Right hindlimb (tissue), 1 donor: ENCODE measurements around the gene ARMC8.

Experiments used
- DNase-seq: peaks from one replicate; pipeline ENCODE4 v3.0.0-alpha.2; 2018

The ARMC8 gene

DNA sequence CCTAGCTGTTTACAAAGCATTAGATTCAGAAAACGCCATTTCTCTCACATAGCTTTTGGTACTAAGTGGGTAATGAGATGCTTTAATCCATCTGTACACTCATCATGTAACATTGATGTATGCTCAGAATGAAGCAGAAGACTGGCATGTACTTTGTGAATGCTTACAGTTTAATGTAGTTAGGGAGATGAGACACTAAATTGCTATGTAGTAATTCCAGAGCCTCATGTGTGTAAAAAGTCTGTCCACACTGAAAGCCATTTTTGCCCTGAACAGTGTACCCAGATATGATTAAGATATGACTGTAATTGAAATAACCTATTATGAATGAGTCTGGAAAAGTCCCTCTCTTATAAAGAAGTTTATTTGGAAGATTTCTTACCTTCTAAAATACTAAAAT, 66.5 kb downstream of the ARMC8 start:
- DNase-seq, result no peak

DNA sequence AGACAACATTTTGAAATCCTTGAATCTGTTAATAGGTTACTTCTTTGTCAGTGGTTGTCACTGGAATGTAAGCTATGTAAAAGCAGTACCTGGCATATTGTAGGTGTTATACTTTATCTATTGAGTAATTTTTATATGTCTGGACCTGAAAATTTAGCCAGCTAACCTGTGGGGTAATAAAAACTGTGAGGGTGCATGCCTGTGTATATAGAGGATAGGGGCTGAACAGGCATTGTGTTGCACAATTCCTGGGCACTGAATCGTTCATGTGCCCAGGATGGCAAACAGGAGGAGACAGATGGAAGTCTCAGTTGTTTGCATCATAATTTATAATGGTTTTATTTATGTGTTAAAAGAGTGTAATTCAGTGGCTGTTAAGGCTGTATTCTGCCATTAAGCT, 67.1 kb downstream of the ARMC8 start:
- no peak for DNase-seq

DNA sequence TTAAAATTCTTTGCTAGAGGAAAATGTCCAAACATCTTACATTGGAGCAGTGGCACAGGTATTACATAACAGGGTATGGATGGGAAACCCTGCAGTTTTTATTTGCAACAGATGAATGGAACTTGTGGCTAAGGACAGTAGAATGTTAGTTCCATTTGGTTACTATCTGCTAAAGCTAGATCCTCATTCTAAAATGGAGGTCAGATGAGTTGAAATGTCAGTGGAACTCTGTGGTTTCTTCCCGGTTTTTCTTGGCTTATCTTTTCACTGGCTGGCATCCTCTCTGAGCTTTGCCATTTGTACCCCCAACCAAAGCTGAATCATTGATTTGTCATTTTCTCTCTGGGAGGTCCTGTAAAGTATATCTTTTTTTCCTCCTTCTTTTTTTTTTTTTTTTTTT, 68.9 kb downstream of the ARMC8 start:
- DNase-seq, result no peak

DNA sequence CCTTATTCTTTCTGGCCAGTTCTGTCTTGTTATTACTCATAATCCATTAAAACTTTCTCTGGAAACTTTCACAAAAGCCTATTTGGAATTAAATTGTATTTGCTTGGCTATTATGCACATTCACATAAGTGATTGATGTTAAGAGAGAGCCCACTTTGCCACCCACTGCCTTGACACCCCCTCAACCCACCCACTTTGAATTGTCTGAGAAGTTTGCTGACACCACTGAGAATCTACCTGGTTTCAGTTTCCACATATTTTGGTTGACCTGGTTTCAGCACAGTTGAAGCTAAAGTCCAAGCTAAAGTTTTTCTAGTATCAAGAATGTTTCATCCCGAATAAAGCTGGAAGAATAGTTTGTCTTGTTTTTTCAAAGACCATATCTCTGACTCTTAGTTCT, 70.9 kb downstream of the ARMC8 start:
- no peak for DNase-seq

DNA sequence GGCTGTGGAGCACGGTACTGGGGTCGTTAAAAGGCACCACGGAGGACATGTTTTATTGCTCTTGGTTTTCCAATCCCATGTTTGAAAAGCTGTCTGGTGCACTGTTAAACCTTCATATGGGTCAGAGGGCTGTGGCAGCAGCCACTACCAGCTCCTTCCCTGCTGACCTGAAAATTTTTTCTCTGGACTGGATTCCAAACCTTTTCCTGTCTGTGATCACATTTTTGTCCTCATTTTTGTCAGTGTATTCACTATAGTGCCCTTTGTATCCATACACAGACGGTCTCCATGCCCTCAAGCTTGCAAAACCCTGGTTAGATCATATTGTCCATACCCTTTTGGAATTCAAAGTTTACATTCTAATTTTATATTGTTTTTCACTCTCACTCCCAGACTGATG, 72.0 kb downstream of the ARMC8 start:
- DNase-seq, result no peak

DNA sequence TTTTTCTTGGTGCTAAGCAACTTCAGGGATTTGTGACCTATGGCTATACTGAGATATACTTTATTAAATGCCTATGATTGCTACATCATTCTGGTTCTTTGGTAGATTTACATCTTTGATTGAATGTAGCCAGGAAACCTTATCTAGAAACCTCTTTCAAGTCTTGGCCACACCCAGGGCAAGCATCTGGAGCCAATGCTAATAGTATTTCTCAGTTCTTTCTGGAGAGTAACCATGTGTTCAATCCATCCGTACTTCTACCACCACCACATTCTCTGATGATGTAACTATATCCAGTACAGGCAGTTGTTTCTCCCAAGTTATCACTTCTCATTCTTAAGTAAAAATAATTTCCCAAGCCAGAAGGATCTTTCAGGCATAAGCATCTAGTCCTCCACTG, 73.5 kb downstream of the ARMC8 start:
- no peak for DNase-seq

DNA sequence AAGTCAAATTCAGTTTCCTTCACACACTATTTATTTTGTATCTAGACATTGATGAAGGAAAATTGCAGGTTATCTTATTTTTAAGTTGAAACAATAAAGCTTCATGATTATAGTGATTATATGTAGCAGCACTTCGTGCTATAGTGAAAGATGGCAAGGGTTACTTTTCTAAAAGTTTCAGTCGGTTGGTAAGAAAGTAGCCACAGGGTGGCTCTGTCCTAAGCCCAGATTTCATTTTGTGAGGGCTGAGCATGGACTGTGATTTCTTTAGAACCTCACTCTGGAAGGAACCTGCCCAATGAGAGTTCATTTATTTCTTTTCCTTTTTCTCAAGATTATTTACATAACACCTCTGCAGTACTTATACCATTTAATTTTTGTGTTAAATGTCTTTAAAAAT, 76.0 kb downstream of the ARMC8 start:
- DNase-seq, result no peak

DNA sequence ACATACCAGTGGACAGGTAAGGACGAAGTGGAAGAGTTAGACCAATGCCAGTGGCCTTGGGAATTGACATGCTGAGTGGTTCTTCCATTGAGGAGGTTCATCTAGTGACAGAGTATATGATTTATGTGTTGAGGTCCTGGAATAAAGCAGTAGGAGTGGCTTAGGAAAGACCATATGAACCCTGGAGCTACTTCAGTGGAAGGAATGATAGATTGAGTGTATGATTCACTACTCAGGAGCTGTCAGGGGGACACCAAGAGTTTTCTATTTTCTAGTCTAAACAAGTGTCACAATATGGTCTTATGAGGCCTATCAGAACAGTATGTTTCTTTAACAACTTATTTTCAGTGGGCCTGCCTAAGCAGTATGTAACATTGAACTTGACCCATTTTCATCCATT, 78.6 kb downstream of the ARMC8 start:
- no peak for DNase-seq

DNA sequence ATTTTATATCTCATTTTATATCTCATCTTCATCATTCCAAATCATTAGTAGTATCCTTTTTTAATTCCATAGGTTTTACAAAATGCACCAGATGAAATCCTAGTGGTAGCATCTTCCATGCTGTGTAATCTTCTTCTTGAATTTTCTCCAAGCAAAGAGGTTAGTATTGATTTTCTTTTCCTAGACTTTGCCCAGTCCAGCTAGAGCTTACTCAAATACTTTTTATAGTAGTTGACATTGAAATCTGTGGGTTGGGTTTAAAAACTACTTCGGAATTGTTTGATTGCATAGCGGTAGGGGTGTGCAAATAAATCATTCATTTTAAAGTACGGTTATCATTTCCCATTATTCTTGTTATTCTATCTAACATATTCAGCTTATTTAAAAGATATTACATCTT, 80.0 kb downstream of the ARMC8 start:
- no peak for DNase-seq

DNA sequence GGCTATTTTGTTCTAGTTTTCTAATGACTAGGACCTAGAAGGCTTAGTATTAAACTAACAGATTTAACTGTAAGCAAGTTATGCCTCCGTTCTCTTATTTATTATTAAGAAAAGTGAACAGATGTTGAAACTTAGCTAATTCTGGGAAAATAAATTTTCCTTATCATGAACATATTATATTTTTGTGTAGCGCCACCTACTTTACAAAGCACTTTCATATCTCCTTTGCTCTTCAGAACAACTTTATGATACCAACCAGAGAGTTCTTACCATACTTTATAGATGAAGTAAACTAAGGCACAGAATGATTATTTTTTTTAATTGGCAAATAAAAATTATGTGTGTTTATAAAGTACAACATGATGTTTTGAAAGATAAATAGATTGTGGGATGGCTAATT, 83.1 kb downstream of the ARMC8 start:
- no peak for DNase-seq

DNA sequence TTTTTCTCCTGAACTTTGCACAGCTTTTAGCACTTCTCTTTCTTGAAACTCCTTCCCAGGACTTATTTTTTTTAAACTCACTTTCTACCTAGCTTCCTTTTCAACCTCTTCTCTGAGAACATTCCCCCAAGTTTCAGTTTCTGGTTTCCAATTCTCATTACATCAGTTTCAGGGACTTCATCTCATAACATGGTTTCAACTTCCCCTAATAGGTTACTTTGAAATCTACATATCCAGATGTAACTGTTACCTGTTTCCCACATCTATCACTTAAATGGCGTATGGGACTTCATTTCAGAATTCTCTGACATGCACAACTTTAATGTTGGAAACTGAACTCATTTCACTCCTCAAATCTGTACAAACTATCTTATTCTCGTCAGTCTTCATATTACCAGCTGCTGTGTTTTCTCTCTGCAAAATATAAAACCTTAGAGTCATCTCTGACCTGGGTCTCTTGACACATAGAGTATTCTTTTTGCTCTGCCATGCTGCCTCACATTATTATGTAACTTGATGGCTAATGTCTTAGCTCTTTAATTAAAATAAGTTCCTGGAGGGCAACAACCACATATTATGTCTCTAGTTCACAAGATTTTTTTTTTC, 84.2 kb downstream of the ARMC8 start:
- no peak for DNase-seq

DNA sequence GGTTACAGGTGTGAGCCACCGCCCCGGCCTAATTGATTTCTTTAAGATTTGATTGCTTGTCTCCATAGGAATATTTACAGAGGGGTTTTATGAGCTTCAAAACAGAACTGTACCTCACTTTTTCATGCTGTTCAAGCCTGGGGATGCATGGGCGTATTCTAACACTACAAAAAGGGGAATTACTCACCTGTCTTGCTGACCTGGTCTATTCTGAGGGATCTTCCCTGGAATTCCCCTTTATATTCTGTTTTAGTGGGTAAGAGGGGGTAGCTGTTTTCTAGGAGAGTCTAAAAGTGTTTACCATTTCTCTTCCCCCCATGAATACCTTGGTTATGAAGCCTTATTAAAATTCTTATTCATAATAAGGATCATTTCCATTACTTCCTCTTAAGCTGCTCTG, 94.5 kb downstream of the ARMC8 start:
- no peak for DNase-seq

DNA sequence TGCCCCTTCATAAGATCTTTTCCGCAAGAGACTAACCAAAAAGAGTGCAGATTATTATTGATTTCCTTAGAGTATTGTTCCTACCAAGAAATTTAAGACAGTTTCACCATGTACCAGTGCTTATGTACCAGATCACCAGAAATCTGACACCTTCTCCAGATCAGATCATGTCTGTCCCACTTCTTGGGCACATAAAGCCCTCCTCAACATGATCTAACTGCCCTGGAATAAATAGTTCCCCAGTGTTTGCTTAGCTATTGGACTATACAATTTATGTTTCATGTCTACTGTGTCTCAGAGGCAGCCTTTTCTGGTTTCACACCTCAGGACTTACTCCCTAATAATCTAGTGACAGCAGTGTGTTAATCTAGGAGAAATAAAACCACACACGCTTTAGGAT, 95.7 kb downstream of the ARMC8 start:
- DNase-seq, result no peak

DNA sequence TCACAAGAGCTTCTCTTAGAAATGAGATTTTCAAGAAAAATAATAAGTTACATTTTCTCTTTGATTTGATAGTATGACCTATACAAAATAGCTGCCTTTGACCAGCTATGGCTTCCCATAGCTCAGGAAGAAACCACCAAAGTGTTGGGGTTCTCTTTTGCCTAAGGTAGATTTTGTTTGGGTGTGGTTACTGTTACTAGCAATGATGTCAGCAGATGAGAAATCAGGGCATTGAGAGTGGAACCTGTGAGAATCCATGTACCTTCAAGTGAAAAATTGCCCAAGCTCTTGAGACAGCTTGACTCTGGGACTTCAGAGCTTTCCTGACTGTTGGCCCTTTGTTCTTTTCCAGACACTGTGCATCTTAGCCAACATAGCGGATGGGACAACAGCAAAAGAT, 97.0 kb downstream of the ARMC8 start:
- DNase-seq, result no peak

DNA sequence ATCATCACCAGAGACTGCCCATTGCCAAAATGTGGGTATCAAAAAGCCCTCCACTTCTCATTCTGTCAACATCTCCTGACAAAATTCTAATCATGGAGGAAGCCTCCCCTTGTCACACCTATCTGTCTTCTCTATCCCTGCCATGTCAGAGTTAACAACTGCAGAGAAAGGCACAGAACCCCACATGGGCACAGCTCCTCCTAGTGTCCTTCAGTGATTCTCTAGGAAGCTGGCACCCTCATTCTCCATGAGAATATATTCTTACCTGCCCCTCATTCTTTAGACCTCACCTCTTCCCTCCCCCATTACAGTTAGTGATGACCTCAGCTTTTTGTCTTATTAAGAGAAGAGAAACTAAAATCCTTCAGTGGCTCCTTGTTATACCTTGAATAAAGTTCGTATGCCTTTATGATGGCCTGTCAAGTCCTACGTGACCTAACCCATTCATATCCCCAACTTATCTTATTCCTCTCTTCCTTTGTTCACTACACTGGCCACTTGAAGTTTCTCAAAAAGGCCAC, 97.9 kb downstream of the ARMC8 start:
- no peak for DNase-seq

DNA sequence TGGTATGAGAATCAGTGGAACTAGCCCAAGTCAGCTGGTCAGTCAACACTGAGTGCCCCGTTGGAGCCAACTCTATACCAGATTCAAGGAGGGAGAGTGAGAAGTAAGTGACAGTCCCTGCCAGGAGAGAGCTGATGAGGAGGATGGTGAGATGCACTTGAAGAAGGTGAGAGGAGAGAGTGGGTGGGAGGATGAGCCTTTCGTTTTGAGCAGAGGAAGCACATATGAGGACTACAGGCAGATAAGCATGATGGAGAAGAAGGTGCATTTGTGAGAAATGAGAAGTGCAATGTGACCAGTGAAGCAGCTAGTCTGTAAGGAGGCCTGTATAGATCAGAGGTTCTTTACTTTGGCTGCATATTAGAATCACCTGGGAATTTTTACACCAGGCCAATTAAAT, 102.2 kb downstream of the ARMC8 start:
- no peak for DNase-seq

DNA sequence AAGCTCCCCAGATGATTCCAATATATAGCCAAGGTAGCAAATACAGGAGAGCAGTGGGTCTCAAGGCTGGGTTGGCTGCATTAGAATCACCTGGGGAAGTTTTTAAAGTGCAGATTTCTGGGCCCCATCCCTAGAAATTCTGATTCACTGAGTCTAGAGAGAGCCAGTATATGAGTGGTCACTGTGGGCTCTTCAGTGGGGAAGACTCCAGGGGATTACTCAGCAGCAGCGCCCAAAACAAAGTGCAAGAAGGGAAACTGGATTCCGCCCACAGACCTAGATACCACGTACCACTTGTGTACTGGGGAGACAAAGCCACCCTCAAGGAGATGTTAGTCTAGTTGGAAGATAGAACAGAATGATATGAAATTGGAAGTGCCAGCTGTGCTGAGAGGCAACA, 102.6 kb downstream of the ARMC8 start:
- DNase-seq, result no peak

DNA sequence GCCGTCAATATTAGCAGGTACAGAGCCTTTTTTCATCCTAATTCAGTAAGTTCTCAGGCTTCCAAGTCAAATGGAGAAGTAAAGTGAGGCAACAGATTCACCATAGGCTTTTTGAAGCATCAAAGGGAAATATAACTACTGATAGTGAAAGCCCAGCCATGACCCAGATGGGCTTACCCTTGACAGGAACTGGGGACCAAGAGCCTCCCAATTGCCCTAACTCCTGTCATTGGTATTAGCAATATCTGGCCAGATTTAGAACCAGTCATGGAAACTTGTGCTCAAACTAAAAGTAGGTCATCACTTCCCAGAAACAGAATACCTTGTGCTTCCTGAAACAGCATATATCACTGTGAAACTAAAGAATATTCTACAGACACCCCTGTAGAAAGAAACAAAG, 109.5 kb downstream of the ARMC8 start:
- no peak for DNase-seq

DNA sequence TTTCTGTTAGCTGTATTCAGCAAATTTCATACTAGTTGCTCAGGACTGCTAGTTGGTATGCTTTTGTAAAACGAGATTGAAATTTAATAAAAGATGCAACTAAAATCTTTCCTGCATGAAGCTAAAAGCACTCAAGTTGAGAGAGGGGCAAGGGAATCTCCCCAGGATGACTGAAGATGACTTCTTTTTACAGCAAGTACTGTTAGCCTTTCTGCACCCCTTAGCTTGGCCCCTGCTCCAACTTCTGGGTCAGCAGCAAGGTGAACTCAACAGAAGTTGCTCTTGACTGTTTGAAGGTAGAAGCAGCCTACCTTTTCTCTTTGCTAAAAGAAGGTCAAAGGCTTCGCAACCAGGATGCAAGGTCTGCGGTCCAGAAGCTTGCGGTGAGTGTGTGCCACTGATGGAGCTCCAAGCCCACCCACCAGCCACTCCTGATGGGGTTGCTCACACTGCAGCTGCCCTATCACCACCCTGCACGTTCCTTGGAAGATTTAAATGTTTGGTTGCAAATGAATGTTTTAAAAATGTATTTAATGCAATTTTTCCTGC, 110.0 kb downstream of the ARMC8 start:
- no peak for DNase-seq

DNA sequence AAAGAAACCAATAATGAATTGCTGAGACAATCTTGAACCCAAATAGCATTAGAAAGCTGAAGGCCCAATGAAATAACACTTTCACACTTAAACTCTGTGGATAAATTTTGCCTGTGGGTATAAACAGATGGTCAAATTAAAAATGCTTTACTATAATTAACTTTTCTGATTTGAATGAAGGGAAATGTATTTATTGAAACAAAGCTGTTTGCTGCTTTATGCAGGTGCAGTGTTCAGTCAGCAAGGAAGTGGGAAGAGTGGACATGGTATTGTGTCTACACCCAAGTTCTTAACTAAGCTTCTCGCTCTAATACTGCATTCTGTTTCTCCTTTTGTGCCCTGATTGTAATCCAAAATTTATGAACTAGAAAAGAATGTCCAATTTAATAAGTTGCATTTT, 110.8 kb downstream of the ARMC8 start:
- DNase-seq, result no peak

DNA sequence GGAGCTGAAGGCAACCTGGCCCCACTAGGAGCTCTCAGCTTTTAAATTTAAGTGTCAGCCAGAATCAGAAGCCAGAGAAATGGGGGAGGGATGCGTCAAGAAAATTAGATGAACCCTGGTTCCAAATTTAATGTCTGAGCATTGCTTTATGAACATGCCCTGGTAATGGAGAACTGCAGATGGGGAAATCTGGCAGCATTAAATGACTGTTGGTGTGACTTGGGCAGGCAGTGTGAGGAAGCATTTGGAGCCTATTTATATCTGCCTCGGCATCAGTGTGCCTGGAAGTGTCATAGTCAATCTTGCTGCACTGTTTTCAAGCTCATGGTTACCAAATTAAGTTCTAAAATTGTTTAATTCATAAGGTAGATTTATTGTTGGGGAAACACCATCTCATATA, 113.5 kb downstream of the ARMC8 start:
- no peak for DNase-seq

DNA sequence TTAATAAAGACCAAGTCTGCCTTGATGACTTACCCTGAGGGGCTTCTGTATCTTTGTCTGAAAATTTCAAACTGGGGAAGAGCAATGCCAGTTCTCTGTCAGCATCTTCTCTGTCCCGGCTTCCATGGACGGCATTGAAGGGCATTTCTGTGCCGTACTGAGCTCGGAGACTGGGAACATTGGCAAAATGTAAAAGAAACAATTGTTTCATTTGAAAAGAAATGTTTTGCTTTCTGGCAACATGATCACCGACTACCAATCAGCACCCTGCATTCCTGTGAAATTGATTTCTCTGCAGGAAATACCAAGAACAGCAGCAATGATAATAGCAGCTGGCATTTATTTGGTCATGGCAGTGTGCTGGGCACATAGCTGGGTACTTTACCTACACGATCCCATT, 116.4 kb downstream of the ARMC8 start:
- DNase-seq, result no peak

DNA sequence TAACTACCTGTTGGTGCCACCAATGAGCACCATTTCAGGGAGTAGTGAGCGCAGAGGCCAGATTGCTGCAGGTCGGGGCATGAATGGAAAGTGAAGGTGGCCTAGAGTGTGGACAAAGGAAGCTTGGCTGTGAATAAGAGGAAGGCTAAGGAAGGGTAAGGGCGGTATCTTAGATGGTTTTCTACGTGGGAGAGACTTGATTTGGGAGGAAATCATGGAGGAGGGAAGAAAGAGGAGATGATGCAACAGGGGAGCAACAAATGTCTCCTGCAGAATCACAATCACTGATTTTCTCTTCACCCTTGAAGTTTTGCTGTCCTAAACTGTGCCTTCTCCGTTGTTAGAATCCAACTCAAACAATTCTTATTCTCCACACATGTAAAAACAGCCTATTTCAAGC, 120.8 kb downstream of the ARMC8 start:
- no peak for DNase-seq

DNA sequence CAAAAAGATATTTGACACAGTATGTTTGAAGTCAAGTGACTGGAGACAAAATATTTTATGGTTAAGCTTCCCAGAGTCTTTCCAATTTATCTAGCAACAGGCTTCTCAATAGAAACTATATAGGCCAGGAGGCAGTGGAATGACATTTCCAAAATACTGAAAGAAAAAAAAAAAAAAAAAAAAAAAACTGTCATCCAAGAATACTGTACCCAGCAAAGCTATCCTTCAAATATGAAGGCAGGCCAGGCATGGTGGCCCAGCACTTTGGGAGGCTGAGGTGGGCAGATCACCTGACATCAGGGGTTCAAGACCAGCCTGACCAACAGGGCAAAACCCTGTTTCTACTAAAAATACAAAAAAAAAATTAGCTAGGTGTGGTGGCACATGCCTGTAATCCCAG, 121.7 kb downstream of the ARMC8 start:
- DNase-seq, result no peak

DNA sequence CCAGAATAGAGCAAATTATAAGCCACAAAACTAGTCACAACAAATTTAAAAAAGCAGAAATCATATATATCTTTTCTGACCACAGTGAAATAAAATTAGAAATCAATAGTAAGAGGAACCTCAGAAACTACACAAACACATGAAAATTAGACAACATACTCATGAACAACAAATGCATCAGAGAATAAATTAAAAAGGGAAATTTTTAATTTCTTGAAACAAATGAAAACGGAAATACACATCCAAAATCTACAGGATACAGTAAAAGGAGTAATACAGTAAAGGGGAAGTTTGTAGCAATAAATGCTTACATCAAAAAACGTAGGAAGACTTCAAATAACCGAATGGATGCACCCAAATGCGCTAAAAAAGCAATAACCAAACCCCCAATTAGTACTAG, 123.4 kb downstream of the ARMC8 start:
- no peak for DNase-seq
